Prostate gland (tissue), 2 donors: ENCODE measurements around the gene FAM234A.

Experiments
- CTCF ChIP-seq, 4 experiments: fragments of 200-600 bp in 2 of 4; fragments of 450-650 bp in 2 of 4; sonication (generic) in 2 of 4; IDR thresholded peaks; 1 replicate in 3 of 4; 2 replicates in 1 of 4; pipeline ENCODE4 v1.5.1; 2016 to 2019; ENCODE audit warnings: antibody characterized with exemption in 4 of 4, mild to moderate bottlenecking in 2 of 4, moderate library complexity in 2 of 4
- POLR2A ChIP-seq: fragments of 450-650 bp; IDR thresholded peaks from one replicate; pipeline ENCODE4 v1.6.1; 2016; ENCODE audit warnings: antibody characterized with exemption, mild to moderate bottlenecking

GRCh38 chr16:291539-291938 lies 56.9 kb downstream of the FAM234A start:
- TF ChIP-seq CTCF (IDR thresholded peaks at IDR 0.05), result no peak
- no peak for TF ChIP-seq POLR2A
